Astrocyte (in vitro differentiated cells and primary cell): ENCODE measurements around the gene ZMYND15.

ENCODE experiments used
- EZH2 ChIP-seq: IDR thresholded peaks from 2 replicates; pipeline ENCODE4 v1.6.1; 2012; ENCODE audit warnings: mild to moderate bottlenecking, low read length, inconsistent platforms; ENCODE audit not compliant: insufficient read depth
- TF ChIP-seq, protein P1 (sequence below): IDR thresholded peaks from 2 replicates; pipeline ENCODE4 v1.5.1; 2011; ENCODE audit warnings: low read depth, mild to moderate bottlenecking, inconsistent platforms, low read length, moderate library complexity; ENCODE audit not compliant: insufficient read depth

DNA sequence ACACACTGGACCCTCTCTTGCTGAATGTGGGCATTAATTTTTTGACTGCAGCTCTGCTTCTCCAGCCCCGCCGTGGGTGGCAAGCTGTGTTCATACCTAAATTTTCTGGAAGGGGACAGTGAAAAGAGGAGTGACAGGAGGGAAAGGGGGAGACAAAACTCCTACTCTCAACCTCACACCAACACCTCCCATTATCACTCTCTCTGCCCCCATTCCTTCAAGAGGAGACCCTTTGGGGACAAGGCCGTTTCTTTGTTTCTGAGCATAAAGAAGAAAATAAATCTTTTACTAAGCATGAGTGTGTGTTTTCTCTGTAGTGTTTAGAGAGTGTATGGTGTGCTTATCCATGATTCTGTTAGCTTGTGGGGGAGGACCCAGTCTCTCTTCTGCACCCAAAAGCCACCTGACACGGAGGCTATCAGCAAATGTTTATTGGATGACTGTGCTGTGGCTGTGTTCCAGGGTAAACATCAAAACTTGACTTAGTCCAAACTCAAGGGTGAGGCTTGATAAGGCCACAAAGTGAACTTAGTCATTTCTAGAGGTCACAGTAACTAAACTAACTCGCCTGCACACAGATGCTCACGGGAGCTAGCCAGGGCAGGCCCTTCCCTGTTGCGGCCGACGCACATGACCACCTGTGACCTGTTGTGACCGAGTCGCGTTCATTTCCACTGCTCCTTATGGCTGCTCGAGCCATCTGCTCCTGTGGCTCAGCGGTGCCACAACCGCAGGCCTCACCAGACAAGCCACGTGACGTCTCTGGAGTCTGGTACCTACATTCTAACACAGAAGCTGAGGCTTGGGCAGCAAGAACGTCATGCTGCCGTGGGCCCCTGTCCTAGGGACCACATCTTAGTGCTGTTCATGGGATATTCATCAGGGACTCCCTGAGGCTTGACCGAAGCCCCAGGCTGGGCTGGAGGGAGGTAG lies 18.2 kb upstream of the ZMYND15 start:
- TF ChIP-seq, protein P1, sequence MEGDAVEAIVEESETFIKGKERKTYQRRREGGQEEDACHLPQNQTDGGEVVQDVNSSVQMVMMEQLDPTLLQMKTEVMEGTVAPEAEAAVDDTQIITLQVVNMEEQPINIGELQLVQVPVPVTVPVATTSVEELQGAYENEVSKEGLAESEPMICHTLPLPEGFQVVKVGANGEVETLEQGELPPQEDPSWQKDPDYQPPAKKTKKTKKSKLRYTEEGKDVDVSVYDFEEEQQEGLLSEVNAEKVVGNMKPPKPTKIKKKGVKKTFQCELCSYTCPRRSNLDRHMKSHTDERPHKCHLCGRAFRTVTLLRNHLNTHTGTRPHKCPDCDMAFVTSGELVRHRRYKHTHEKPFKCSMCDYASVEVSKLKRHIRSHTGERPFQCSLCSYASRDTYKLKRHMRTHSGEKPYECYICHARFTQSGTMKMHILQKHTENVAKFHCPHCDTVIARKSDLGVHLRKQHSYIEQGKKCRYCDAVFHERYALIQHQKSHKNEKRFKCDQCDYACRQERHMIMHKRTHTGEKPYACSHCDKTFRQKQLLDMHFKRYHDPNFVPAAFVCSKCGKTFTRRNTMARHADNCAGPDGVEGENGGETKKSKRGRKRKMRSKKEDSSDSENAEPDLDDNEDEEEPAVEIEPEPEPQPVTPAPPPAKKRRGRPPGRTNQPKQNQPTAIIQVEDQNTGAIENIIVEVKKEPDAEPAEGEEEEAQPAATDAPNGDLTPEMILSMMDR = no peak
- no peak for TF ChIP-seq EZH2
